Fibroblast of the aortic adventitia (primary cell): ENCODE data around the gene RAP1GAP2. TPM values are rescaled to one million over a fixed set of nuclear protein-coding genes. Genes with fewer than 3 reads are reported as not detected.
"Not testable (repeated sequence)": the region's sequence is repeated elsewhere in the genome, so short reads cannot be mapped to it uniquely, and the experiment has no call there.

Source experiments
- DNase-seq: peaks from one replicate; pipeline ENCODE4 v3.0.0-alpha.2; 2010; ENCODE audit warnings: low read depth
- H3K4me3 ChIP-seq: 2 replicates; pipeline ENCODE4 v1.5.1; 2011; ENCODE audit warnings: low read depth, mild to moderate bottlenecking, control low read depth, low read length, moderate library complexity
- total RNA-seq: library from RNA; depleted of rRNA; stranded (reverse); fragments of >200 nt; gene quantifications from 2 replicates; pipeline ENCODE4 v1.2.3, GENCODE V29; 2012; ENCODE audit warnings: low replicate concordance
- TF ChIP-seq, protein P1 (sequence below): IDR thresholded peaks from 2 replicates; pipeline ENCODE4 v1.5.1; 2011; ENCODE audit warnings: mild to moderate bottlenecking, low read length, control low read depth, inconsistent platforms; ENCODE audit not compliant: insufficient read depth

The RAP1GAP2 gene
- total RNA-seq, 1 donor = 5.0 TPM

DNA sequence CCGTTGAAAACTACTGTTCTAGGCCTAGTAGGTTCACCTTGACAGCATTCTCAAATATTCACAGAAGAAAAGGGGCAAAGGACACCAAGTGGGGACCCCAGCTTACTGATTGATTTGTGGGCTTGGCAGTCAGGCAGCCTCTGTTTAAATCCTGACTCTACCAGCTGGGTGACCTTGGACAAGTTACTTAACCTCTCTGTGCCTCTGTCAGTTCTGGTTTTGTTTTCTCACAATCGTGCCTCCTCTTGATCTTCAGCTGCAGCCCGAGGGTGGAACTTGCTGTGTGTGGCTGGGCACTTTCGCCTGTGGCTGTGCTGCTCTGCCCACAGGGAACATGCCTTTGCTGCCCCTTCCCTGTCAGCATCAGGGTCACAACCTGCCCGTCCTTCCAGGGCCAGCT, 17.8 kb downstream of the RAP1GAP2 start:
- TF ChIP-seq, protein P1, sequence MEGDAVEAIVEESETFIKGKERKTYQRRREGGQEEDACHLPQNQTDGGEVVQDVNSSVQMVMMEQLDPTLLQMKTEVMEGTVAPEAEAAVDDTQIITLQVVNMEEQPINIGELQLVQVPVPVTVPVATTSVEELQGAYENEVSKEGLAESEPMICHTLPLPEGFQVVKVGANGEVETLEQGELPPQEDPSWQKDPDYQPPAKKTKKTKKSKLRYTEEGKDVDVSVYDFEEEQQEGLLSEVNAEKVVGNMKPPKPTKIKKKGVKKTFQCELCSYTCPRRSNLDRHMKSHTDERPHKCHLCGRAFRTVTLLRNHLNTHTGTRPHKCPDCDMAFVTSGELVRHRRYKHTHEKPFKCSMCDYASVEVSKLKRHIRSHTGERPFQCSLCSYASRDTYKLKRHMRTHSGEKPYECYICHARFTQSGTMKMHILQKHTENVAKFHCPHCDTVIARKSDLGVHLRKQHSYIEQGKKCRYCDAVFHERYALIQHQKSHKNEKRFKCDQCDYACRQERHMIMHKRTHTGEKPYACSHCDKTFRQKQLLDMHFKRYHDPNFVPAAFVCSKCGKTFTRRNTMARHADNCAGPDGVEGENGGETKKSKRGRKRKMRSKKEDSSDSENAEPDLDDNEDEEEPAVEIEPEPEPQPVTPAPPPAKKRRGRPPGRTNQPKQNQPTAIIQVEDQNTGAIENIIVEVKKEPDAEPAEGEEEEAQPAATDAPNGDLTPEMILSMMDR = no peak
- DNase-seq = no peak
- no peak overlapping the region for H3K4me3 ChIP-seq

DNA sequence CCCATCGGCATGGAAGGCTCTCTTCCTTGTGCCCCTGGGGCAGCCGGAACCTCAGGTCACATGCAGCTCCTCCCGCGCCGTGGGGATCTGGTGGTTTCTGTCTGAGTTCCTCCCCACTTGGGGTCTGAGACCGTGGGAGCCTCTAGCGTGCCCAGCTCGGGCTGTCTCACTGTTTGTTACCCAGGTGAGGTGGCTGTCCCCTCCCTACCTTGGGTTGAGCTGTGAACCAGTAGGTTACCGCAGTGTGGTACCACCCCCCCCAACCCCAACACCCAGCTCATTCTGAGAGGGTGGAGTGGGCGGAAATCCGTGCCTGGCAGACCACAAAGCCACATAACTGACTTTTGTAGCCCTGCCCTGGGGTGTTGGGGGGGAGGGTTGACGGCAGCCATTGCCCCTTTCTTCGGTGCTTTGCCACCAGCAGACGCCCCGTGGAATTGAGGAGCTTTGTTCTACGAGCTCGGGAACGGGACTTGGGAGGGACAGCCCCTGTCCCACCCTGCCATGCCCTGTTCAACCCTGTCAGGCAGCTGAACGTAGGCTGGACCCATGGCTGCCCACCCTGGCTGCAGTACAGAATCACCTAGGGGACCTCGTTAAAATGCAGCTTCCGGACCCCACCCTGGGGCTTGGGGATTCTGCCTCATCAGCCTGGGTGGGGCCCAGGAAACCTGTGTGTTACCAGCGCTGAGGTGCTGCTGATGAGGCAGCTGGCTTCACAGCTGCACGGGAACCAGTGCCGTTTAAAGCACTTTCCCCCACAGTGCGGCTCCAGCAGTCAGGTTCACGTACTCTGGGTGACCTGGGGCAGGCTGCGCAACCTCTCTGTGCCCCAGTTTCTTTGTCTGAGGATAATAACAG, 18.5 kb downstream of the RAP1GAP2 start:
- no peak for DNase-seq
- H3K4me3 ChIP-seq = no peak overlapping the region
- TF ChIP-seq, protein P1 = no peak

DNA sequence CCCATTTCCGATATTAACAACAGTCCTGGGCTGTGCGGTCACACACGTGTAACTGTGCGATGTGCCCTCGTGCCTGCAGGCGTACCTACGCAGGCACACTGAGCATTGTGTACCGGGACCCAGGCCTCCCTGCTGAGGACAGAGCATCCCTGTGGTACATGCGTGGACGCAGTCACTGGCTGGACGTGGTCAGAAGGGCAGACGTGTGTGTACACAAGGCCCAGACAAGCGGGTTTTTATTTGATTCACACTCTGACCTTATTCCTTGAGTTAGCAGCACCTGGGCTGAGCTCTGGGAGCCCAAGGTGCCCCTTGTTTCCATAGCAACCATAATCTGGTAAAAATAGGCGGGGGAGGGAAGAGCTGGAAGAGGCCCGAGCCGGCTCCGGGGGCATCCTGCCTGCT, 19.5 kb downstream of the RAP1GAP2 start:
- TF ChIP-seq, protein P1 = no peak
- DNase-seq = no peak
- no peak overlapping the region for H3K4me3 ChIP-seq

DNA sequence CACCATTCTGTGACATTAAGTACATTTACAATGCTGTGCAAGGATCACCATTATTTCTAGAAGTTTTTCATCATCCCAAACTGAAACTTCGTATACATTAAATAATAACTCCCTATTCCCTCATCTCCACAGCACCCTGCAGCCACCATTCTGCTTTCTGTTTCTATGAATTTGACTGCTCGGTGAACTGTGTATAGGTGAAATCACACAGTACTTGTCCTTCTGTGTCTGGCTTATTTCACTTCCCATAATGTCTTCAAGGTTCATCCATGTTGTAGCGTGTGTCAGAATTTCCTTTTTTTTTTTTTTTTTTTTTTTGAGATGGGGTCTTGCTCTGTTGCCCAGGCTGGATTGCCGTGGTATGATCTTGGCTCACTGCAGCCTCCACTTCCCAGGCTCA, 20.4 kb downstream of the RAP1GAP2 start:
- H3K4me3 ChIP-seq = no peak overlapping the region
- no peak for DNase-seq
- TF ChIP-seq, protein P1 = no peak

DNA sequence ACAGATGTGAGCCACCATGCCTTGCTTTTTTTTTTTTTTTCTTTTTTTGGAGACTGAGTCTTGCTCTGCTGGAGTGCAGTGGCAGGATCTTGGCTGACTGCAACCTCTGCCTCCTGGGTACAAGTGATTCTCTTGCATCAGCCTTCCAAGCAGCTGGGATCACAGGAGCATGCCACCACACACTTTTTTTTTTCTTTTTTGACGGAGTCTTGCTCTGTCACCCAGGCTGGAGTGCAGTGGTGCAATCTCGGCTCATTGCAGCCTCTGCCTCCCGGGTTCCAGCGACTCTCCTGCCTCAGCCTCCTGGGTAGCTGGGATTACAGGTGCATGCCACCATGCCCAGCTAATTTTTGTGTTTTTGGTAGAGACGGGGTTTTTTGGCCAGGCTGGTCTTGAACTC, 23.1 kb downstream of the RAP1GAP2 start:
- DNase-seq = not testable (repeated sequence)

DNA sequence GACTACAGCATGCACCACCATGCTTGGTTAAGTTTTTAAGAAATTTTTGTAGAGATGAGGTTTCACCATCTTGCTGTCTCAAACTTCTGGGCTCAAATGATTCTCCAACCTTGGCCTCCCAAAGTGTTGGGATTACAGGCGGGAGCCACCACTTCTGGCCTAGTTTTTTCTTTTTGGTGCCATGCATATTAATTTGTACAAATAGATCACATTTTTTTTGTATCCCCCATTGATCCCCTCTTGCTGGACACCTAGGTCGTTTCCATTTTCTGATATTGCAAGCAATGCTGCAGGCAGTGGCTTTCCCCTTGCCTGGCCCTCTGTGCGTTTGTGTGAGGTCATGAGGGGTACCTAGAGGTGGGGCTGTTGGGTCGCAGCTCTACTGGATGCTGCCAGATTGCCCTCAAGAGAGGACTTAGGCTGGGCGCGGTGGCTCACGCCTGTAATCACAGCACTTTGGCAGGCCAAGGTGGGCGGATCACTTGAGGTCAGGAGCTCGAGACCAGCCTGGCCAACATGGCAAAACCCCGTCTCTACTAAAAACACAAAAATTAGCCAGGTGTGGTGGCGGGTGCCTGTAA, 23.8 kb downstream of the RAP1GAP2 start:
- no peak overlapping the region for H3K4me3 ChIP-seq
- DNase-seq = no peak
- TF ChIP-seq, protein P1 = no peak

More for the DNA sequence above, 23.1 kb downstream of the RAP1GAP2 start:
- H3K4me3 ChIP-seq = not testable (repeated sequence)

DNA sequence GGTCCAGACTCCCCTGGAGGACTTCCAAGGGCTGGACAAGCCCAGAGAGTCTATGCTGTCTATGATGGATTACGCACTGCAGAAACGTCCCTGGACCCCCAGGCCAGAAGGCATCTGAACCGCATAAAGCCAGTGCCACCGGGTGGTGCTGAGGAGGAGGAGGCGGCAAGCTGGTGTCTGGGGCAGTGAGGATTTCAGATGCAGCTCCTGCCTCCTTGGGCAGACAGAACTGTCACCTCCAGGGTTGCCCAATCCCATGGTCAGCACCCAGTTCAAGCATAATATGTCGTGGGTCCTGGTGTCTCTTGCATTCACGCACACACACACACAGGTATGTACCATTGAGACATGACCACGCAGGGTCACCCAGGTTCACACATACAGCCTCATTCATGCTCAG, 25.6 kb downstream of the RAP1GAP2 start:
- DNase-seq = no peak
- TF ChIP-seq, protein P1 = no peak
- H3K4me3 ChIP-seq = no peak overlapping the region
